Epidermal melanocyte (primary cell): ENCODE data around the gene GAA.
"Not testable (repeated sequence)": the region's sequence is repeated elsewhere in the genome, so short reads cannot be mapped to it uniquely, and the experiment has no call there.

Source experiments
- DNase-seq: peaks from one replicate; pipeline ENCODE4 v3.0.0; 2011; ENCODE audit warnings: low spot score; ENCODE audit not compliant: insufficient read length

Gene GAA

DNA sequence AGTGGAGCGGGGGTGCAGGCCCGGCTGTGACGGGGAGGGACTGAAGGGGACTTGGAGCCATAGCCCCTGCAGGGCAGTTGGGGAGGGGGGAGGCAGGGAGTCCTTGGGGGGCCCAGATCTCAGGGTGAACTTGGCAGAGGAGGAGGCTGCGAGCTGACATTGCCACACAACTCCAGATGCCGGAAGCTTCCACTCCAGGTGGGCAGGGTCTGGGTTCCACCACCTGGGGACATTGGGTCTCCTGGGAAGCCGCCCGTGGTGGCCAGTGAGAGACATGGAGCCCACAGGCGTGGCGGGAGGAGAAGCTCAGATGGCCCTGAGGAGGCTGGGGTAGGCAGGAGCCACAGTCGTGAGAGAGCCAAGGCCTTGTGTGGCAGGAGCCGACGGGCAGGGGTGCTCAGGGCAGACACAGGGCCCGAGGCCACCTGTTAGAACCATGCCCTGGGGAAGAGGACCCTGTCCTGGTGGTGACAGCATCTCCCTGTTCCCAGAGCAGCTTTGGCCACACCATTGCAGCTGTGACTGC is 18.2 kb upstream of the GAA start:
- DNase-seq: no peak

DNA sequence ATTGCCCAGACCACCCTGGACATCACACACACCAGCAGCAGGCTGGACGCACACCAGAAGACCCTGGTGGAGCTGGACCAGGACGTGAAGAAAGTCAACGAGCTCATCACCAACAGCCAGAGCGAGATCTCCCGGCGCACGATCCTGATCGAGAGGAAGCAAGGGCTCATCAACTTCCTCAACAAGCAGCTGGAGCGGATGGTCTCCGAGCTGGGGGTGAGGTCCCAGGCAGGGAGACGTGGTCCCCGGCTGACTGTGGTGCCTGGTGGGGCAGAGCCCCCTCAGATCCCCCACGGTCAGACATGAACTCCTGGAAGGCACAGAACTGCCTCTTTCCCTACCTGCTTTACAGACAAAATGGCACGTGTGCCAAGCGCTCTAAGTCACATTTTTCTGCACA is 16.6 kb upstream of the GAA start:
- DNase-seq: no peak

DNA sequence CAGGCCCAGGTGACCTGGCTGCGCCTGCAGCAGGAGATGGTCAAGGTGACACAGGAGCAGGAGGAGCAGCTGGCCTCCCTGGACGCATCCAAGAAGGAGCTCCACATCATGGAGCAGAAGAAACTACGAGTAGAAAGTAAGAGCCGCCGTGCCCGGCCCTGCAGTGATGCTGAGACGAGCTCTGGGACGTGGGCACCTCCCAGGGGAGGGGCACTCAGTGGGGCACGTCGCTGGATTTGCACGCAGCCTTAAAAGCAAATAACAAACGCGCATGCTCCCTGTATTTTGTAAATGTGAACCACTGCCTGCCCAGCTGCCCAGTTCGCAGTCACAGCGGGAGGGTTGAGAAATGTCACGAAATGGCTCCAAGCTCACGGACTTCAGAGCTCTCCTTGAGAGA is 15.3 kb upstream of the GAA start:
- no peak for DNase-seq

- DNase-seq: no peak
Measured at GRCh38 chr17:80086616-80087015, 14.8 kb upstream of the GAA start.

DNA sequence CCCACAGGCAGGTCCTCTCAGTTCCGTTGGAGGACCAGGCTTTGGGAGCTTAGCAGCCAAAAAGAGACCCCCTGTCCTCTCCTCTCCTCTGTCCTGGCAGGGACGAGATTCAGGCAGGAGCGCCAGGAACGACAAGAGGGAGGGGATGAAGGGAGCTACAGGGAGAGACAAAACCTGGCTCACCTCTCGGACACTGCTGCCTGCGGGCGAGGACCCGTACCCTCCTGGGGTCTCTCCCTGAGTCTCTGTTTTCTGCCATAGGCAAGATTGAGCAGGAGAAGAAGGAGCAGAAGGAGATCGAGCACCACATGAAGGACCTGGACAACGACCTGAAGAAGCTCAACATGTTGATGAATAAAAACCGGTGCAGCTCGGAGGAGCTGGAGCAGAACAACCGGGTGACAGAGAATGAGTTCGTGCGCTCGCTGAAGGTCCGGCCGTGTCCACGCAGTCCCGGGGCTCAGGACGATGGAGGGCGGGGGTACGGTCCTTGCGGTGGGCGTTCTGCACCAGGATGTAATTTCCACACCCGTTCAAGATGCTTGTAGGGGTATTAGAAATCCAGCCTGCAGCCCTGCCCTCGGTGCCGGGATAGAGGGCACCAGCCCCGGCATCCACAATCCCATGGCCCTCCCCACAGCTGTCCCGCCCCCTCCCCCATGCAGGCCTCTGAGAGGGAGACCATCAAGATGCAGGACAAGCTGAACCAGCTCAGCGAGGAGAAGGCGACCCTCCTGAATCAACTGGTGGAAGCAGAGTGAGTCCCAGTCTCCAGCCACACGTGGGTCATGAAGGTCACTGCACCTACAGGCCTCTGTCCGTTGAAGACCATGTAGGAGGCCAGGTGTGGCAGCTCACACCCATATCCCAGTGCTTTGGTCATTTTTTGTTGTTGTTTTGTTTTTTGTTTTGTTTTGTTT is 13.8 kb upstream of the GAA start:
- DNase-seq: no peak

DNA sequence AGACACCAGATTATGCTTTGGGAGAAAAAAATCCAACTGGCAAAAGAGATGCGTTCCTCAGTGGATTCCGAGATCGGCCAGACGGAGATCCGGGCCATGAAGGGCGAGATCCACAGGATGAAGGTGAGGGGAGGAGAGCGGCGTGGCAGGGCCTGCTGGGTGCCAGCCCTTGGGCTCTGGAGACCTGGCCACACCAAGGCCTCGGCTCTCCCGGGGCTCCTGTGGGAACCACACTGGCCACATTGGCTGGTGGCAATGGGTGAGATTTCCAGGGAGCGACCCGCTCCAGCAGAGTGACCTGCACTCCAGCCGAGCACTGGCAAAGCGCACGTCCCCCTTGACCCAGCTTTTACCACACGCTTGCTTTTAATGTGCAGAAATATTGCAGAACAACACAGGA is 11.6 kb upstream of the GAA start:
- DNase-seq: no peak

- DNase-seq: not testable (repeated sequence)
Measured at GRCh38 chr17:80090164-80090563, 11.2 kb upstream of the GAA start.

GRCh38 chr17:80091376-80091775 is 10.0 kb upstream of the GAA start:
- DNase-seq: no peak

GRCh38 chr17:80092959-80093358 is 8.4 kb upstream of the GAA start:
- no peak for DNase-seq

DNA sequence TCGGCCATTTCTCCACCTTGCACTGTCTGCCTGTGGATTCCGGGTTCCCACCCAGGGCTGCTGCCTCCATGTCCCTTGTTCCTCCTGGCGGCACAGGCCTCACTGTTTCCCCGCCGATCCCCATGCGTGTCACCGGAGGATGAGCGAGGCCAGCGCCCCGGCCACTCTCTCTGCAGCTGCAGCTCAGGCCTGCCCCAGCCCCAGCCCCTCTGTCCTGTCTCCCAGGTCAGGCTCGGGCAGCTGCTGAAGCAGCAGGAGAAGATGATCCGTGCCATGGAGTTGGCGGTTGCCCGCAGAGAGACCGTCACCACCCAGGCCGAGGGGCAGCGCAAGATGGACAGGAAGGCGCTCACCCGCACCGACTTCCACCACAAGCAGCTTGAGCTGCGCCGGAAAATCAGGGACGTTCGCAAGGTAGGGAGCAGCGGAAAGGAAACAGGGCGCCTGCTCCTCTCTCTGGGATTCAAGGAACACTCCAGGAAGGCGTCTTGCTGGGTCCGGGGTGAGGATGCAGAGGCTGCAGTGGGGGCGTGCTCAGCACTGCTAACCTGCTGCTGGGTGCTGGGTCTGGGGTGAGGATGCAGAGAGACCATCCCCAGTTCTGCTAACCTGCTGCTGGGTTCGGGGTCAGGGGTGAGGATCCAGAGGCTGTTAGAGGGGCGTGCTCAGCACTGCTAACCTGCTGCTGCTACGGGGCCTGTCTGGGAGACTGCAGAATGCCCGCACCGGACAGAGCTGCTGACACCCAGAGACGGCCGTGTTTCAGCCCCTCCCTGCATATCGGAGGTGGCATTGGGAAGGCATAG is 6.1 kb upstream of the GAA start:
- no peak for DNase-seq

GRCh38 chr17:80095844-80096475 is 5.4 kb upstream of the GAA start:
- no peak for DNase-seq

GRCh38 chr17:80096561-80097021 is 4.8 kb upstream of the GAA start:
- no peak for DNase-seq

DNA sequence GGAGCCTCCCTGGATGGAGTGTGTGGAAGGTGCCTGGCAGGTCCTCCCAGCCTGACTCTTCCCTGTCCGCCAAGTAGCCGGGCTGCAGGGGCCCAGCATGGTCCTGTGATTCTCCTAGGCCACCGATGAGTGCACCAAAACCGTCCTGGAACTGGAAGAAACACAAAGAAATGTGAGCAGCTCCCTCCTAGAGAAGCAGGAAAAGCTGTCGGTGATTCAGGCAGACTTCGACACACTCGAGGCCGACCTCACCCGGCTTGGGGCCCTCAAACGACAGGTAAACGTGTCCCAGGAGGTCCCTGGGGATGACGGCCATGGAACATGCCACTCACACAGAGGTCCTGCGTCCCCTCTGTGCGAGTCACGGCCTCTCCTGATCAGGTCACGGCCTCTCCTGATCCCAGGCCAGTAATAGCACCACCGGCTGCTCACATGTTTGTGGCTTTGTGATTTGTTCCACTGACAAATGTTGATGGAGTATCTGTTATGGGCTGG is 4.2 kb upstream of the GAA start:
- DNase-seq: no peak

GRCh38 chr17:80097844-80098691 is 3.3 kb upstream of the GAA start:
- no peak for DNase-seq

- DNase-seq: no peak
Measured at GRCh38 chr17:80099291-80100034, 1.9 kb upstream of the GAA start.

DNA sequence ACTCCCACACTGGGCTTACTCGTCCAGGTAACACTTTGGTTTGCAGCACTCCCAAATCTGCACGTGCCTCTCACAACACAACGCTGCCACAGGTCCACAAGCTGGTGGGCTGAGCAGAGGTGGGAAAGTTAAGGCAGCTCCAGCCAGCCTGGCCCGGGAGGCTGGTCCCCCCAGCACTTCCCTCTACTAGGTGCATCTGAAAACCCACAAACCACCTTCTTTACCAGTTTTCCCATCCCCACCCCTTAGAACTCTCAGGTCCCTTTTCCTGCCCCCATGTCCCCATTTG is 1.4 kb upstream of the GAA start:
- no peak for DNase-seq

GRCh38 chr17:80101946-80102663 is 724 bp downstream of the GAA start:
- no peak for DNase-seq

DNA sequence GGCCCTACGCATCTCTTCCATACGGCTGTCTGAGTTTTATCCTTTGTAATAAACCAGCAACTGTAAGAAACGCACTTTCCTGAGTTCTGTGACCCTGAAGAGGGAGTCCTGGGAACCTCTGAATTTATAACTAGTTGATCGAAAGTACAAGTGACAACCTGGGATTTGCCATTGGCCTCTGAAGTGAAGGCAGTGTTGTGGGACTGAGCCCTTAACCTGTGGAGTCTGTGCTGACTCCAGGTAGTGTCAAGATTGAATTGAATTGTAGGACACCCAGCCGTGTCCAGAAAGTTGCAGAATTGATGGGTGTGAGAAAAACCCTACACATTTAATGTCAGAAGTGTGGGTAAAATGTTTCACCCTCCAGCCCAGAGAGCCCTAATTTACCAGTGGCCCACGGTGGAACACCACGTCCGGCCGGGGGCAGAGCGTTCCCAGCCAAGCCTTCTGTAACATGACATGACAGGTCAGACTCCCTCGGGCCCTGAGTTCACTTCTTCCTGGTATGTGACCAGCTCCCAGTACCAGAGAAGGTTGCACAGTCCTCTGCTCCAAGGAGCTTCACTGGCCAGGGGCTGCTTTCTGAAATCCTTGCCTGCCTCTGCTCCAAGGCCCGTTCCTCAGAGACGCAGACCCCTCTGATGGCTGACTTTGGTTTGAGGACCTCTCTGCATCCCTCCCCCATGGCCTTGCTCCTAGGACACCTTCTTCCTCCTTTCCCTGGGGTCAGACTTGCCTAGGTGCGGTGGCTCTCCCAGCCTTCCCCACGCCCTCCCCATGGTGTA is 1.5 kb downstream of the GAA start:
- no peak for DNase-seq
